SK-N-SH treated with all-trans-retinoic acid at 6 μM for 48 hours (cell line): ENCODE data around the gene CRLF2.
"Not testable (repeated sequence)": the region's sequence is repeated elsewhere in the genome, so short reads cannot be mapped to it uniquely, and the experiment has no call there.

ENCODE experiments used
- ARNTL ChIP-seq: fragments of 450-650 bp; formaldehyde crosslinking; IDR thresholded peaks from 2 replicates; pipeline ENCODE4 v1.5.0; 2020; ENCODE audit warnings: low read depth, mild to moderate bottlenecking, moderate library complexity, borderline replicate concordance
- BACH2 ChIP-seq: fragments of 250-450 bp; sonication (Bioruptor Pico); IDR thresholded peaks from 2 replicates; pipeline ENCODE4 v1.9.0; 2021; ENCODE audit warnings: mild to moderate bottlenecking, borderline replicate concordance
- CREB5 ChIP-seq: fragments of 250-450 bp; sonication (Bioruptor Pico); IDR thresholded peaks from 2 replicates; pipeline ENCODE4 v1.5.1; 2020; ENCODE audit warnings: low read depth, mild to moderate bottlenecking, moderate library complexity
- CSRNP3 ChIP-seq: fragments of 250-450 bp; sonication (Bioruptor Pico); IDR thresholded peaks from 2 replicates; pipeline ENCODE4 v1.5.1; 2021; ENCODE audit warnings: mild to moderate bottlenecking, moderate library complexity
- GLIS3 ChIP-seq: fragments of 250-450 bp; sonication (Bioruptor Pico); IDR thresholded peaks from 2 replicates; pipeline ENCODE4 v1.5.0; 2020; ENCODE audit warnings: mild to moderate bottlenecking, moderate library complexity
- PPARA ChIP-seq: fragments of 250-450 bp; sonication (Bioruptor Pico); IDR thresholded peaks from 2 replicates; pipeline ENCODE4 v1.5.0; 2020; ENCODE audit warnings: mild to moderate bottlenecking, borderline replicate concordance
- TSHZ2 ChIP-seq: fragments of 250-450 bp; sonication (Bioruptor Pico); IDR thresholded peaks from 2 replicates; pipeline ENCODE4 v1.5.0; 2020; ENCODE audit warnings: mild to moderate bottlenecking, moderate library complexity
- ZC3H10 ChIP-seq: fragments of 250-450 bp; sonication (Bioruptor Pico); IDR thresholded peaks from 2 replicates; pipeline ENCODE4 v1.5.1; 2021; ENCODE audit warnings: mild to moderate bottlenecking, moderate library complexity
- ZFP30 ChIP-seq: fragments of 450-650 bp; formaldehyde crosslinking; IDR thresholded peaks from 2 replicates; pipeline ENCODE4 v1.5.0; 2022; ENCODE audit warnings: mild to moderate bottlenecking, moderate library complexity
- ZNF70 ChIP-seq: fragments of 450-650 bp; formaldehyde crosslinking; IDR thresholded peaks from 2 replicates; pipeline ENCODE4 v1.5.0; 2020; ENCODE audit warnings: mild to moderate bottlenecking, moderate library complexity

- TF ChIP-seq BACH2 (CRISPR knock-in tag); ZNF70 (CRISPR knock-in tag); TSHZ2 (CRISPR knock-in tag); GLIS3; ZFP30 (CRISPR knock-in tag); PPARA (CRISPR knock-in tag); CSRNP3; ARNTL; ZC3H10; CREB5 (CRISPR knock-in tag): not testable (repeated sequence)
Observed at GRCh38 chrX:1176531-1177320, 35.7 kb downstream of the CRLF2 start.
